Measurements from ENCODE around the gene ZSCAN9.

ZSCAN9 gene

DNA sequence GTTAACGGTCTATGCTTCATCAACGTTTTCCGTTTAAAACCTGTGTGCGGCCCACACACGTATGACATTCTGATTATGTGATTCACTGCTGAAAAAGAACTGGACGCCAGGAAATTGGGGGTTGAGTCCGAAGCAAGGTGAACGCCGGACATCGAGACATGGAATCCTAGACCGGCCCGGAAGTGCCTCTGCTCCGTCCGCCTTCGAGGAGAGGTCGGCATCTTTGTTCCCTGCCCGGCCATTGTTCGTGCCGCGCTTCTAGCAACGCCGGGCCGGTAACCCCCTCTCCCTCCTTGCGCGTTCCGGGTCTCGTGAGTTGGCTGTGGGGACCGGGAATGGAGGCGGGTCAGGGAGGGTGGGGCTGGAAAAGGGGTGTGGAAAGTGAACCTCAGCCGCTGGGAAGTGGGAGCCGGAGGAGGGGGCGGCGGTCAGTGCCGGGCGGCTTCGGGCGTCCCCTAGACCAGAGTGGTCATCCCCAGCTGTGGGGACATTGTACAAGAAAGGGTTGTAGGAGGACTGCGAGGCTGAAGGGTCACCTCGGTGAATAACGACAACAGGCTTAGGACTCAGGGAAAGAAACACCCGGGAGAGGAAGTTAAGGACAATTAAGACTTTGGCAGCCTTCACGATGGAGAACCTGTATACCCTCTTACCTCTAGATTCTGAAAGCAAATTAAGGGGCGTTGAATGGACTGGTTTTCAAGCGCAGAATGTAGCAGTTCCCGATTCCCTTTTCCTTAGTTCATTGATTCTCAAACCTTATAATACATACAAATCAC lies at the start of gene ZSCAN9:
Gene ZSCAN9 (plus strand): TSS at position 220 of the 779 bp plus-strand sequence. CDS start 1,810 bp downstream, outside the sequence.
- peak; percentile 80 for DNase-seq (ENCODE audit: low spot score)

GRCh38 chr6:28176373-28176772 lies 48.7 kb upstream of the ZSCAN9 start:
- no peak for DNase-seq (ENCODE audit: low spot score)

DNA sequence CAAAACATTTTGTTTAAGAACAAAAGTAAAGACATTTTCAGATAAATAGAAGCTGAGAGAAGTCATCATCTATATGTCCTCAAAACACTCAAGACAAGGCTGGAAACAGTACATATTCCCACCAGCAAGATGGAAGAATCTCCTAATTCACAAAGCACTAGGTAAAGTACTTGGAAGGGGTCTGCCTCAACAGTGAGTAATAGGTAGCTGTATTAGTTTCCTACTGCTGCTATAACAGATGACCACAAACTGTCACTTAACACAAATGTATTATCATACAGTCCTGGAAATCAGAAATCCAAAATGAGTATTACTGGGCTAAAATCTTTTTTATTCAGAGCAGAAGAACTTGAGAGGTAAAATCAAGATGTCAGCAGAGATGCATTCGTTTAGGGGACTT lies 42.8 kb upstream of the ZSCAN9 start:
- DNase-seq (ENCODE audit: low spot score): no peak

DNA sequence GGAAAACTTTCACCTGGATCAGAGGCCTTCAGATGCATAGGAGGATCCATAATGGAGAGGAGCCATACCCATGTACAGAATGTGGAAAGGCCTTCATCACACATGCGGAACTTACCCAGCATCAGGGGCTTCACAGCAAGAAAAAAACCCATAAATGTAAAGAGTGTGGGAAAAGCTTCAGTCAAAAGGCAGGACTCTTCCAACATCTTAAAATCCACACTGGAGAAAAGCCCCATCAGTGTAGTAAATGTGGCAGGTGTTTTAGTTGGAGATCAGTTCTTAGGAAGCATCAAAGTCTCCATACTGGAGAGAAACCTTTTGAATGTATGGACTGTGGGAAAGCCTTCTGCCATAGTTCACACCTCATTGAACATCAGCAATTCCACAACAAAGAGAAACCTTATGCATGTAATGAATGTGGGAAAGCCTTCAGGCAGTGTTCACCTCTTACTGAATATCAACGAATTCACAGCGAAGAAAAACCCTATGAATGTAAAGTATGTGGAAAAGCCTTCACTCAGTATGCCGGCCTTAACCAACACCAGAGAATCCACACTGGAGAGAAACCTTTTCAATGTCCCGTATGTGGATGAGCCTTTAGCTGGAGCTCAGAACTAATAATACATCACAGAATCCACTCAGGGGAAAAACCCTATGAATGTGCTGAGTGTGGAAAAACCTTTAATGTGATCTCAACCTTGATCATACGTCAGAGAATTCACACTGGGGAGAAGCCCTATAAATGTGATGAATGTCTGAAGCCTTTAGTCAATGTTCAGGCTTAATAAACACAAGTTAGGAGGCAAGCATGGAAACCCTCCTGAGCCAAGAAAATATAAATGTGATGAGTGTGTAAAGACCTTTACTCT lies 36.7 kb upstream of the ZSCAN9 start:
- DNase-seq (ENCODE audit: low spot score): no peak

DNA sequence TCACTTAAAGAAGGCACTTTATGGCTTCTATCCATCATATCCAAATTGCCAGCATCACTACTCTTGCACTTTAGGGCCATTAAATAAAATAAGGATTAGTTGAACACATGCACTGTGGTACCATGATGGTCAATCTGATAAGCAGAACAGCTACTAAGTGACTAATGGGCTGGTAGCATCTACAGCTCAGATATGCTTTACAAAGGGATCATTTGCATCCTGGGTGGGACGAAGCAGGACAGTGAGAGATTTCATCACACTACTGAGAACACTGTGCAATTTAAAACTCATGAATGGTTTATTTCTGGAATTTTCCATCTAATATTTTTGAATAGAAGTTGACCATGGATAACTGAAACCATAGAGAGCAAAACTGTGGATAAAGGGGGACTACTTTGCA lies 25.1 kb upstream of the ZSCAN9 start:
- DNase-seq (ENCODE audit: low spot score): no peak

DNA sequence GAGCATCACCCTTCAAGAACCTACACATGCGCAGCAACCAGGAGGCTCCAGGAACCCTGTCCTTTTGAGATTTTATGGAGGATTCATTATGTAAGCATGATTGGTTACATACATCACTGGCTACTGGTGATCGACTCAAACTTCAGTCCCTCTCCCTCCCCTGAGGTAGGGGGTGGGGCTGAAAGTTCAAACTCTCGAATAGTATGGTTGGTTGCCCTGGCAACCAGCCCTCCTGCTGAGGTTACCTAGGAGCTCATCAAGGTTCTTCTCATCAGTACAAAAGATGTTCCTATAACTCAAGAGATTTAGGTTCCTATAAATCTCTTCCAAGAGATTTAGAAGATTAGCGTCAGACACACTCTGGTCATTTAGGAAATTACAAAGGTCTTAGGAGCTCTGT lies 21.9 kb upstream of the ZSCAN9 start:
- DNase-seq (ENCODE audit: low spot score): no peak

- no peak for DNase-seq (ENCODE audit: low spot score)
Measured at GRCh38 chr6:28205879-28206278, 19.2 kb upstream of the ZSCAN9 start.

GRCh38 chr6:28206527-28206926 lies 18.5 kb upstream of the ZSCAN9 start:
- DNase-seq (ENCODE audit: low spot score): no peak

- DNase-seq (ENCODE audit: low spot score): no peak
Measured at GRCh38 chr6:28206928-28207509, 18.1 kb upstream of the ZSCAN9 start.

DNA sequence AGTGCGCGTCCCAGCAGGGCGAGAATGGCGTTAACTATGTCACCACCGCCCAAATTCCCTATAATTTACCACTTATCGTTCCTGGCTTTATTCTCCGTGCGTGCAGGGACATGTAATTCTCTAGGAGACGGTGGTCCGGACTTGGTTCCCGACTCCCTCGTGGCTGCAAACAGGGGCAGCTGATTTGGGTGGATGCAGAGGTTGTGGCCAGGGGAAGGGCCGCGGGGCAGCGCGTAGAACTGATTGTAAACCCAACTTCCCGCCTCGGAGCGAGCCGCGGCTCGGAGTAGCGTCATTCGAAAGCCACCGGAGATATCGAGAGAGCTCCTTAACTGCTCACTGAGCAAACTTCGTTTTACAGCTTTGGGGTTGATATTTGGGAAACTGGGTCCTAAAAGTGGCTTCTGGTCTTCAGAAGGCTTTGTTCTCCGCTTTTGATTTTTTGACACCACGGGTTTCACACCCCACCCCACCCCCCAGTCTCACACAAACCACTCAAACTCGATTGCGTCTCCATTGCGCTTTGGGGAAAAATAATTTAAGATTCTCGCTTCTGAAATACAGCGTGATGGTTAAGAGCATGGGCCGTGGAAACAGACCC lies 17.5 kb upstream of the ZSCAN9 start:
- peak; percentile 38 for DNase-seq (ENCODE audit: low spot score)

- DNase-seq (ENCODE audit: low spot score): no peak
Measured at GRCh38 chr6:28208111-28208659, 16.9 kb upstream of the ZSCAN9 start.

GRCh38 chr6:28209753-28210535 lies 15.1 kb upstream of the ZSCAN9 start:
- no peak for DNase-seq (ENCODE audit: low spot score)

GRCh38 chr6:28211840-28212509 lies 13.1 kb upstream of the ZSCAN9 start:
- no peak for DNase-seq (ENCODE audit: low spot score)

- DNase-seq (ENCODE audit: low spot score): peak; percentile 65
Measured at GRCh38 chr6:28212510-28213212, 12.4 kb upstream of the ZSCAN9 start.

- DNase-seq (ENCODE audit: low spot score): no peak
Measured at GRCh38 chr6:28213213-28213523, 11.9 kb upstream of the ZSCAN9 start.

DNA sequence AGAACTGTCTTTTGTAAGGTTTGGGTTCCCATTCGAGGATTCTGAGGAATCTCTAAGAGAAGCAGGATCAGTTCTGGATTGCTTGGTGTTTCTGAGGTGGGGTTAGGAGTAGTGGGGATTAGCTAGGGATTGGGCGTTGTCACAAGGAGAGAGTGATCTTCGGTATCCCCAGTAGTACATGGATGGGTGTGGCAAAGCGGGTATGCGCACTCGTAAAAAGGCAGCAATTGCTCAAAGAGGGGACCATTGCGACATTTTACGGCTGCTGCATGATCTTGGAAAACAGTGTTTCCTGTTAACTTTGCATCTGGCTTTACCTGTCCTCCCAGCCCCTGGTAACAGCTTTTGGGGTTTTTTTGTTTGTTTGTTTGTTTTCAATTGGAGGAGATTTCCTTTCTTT lies 9.7 kb upstream of the ZSCAN9 start:
- DNase-seq (ENCODE audit: low spot score): no peak

GRCh38 chr6:28217890-28218289 lies 7.2 kb upstream of the ZSCAN9 start:
- no peak for DNase-seq (ENCODE audit: low spot score)

- DNase-seq (ENCODE audit: low spot score): peak; percentile 79
Measured at GRCh38 chr6:28218312-28219248, 6.5 kb upstream of the ZSCAN9 start.
